Cardiac muscle cell (in vitro differentiated cells and primary cell): ENCODE measurements around the gene KRTAP17-1. TPM values are rescaled to one million over a fixed set of nuclear protein-coding genes. Genes with fewer than 3 reads are reported as not detected.
"Not testable (repeated sequence)": the region's sequence is repeated elsewhere in the genome, so short reads cannot be mapped to it uniquely, and the experiment has no call there.

Experiments used
- DNase-seq, 2 donors: peaks; one replicate each; pipeline versions ENCODE4 v3.0.0 to v3.0.0-alpha.2; 2010 to 2017; ENCODE audit warnings: low read depth in 1 of 2, low spot score in 1 of 2
- H3K27ac ChIP-seq: fragments of 200-600 bp; sonication (generic); 2 replicates; pipeline ENCODE4 v1.5.1; 2016
- H3K27me3 ChIP-seq: fragments of 200-600 bp; sonication (generic); 2 replicates; pipeline ENCODE4 v1.6.0; 2016; ENCODE audit warnings: control low read depth
- H3K36me3 ChIP-seq: fragments of 200-600 bp; sonication (generic); 2 replicates; pipeline ENCODE4 v1.5.1; 2016; ENCODE audit warnings: control low read depth
- H3K4me1 ChIP-seq: fragments of 200-600 bp; sonication (generic); 2 replicates; pipeline ENCODE4 v1.8.1; 2017; ENCODE audit warnings: low read depth, mild to moderate bottlenecking, mixed run types
- H3K4me3 ChIP-seq: fragments of 200-600 bp; sonication (generic); 2 replicates; pipeline ENCODE4 v1.5.1; 2016; ENCODE audit warnings: mild to moderate bottlenecking
- H3K9me3 ChIP-seq: fragments of 200-600 bp; sonication (generic); 2 replicates; pipeline ENCODE4 v1.5.1; 2017; ENCODE audit warnings: low read depth, mild to moderate bottlenecking, control low read depth
- CTCF ChIP-seq: IDR thresholded peaks from 2 replicates; pipeline ENCODE4 v1.5.1; 2012; ENCODE audit warnings: low read depth, mild to moderate bottlenecking, low read length
- polyA plus RNA-seq: library from polyadenylated mRNA; unstranded; fragments of >200 nt; fragmentation: Nextera tagmentation; extraction: Ambion mirVana; gene quantifications from 2 replicates; pipeline ENCODE4 v1.2.1, GENCODE V29; 2016
- total RNA-seq: library from RNA; depleted of rRNA; stranded (reverse); fragments of >200 nt; gene quantifications from 2 replicates; pipeline ENCODE4 v1.2.3, GENCODE V29; 2016

KRTAP17-1 gene
- total and polyA plus RNA-seq, 2 experiments from 2014 or later = not detected

- no peak for DNase-seq
- no peak for TF ChIP-seq CTCF
- H3K9me3 ChIP-seq = no peaks in the 10 kb centered on the region
These were observed 37.1 kb downstream of the KRTAP17-1 start for GRCh38 chr17:41278176-41278955.

GRCh38 chr17:41275648-41276190 is 39.8 kb downstream of the KRTAP17-1 start, which contains the start of gene KRTAP9-7:
TSS of gene KRTAP9-7 (plus strand) at chr17:41275698. CDS start at chr17:41275698, 0 bp downstream.
- not testable (repeated sequence) for H3K27ac ChIP-seq, H3K36me3 ChIP-seq, H3K27me3 ChIP-seq, DNase-seq, H3K4me3 ChIP-seq, H3K4me1 ChIP-seq, H3K9me3 ChIP-seq

More at GRCh38 chr17:41278176-41278955, 37.1 kb downstream of the KRTAP17-1 start:
- Histone ChIP-seq H3K4me3 (no peak overlapping the region), H3K27ac (no peak overlapping the region), H3K36me3 (no peaks in the 10 kb centered on the region), H3K27me3 (peaks cover 7% of the 10 kb centered on the region), H3K4me1 (no peaks in the 10 kb centered on the region)

GRCh38 chr17:41271858-41272257 is 43.7 kb downstream of the KRTAP17-1 start:
- no peaks in the 10 kb centered on the region for H3K36me3 ChIP-seq
- H3K4me3 ChIP-seq = no peak overlapping the region
- H3K27me3 ChIP-seq = peaks cover 7% of the 10 kb centered on the region
- H3K9me3 ChIP-seq = no peaks in the 10 kb centered on the region
- H3K4me1 ChIP-seq = no peaks in the 10 kb centered on the region
- no peak for DNase-seq
- no peak overlapping the region for H3K27ac ChIP-seq
- no peak for TF ChIP-seq CTCF

- not testable (repeated sequence) for H3K4me3 ChIP-seq, H3K27ac ChIP-seq, H3K9me3 ChIP-seq, DNase-seq, H3K4me1 ChIP-seq, H3K36me3 ChIP-seq, H3K27me3 ChIP-seq
These were observed 44.2 kb downstream of the KRTAP17-1 start for GRCh38 chr17:41271323-41271722.

GRCh38 chr17:41267711-41268110 is 47.8 kb downstream of the KRTAP17-1 start:
- Histone ChIP-seq H3K9me3 (no peaks in the 10 kb centered on the region), H3K27ac (no peak overlapping the region)
- no peak for TF ChIP-seq CTCF

GRCh38 chr17:41265078-41265477 is 50.4 kb downstream of the KRTAP17-1 start, which contains the start of gene KRTAP9-6:
TSS of gene KRTAP9-6 (plus strand) at chr17:41265378. CDS start at chr17:41265378, 0 bp downstream.
- TF ChIP-seq CTCF = no peak
- H3K9me3 ChIP-seq = no peaks in the 10 kb centered on the region
- no peak within 1 kb of the TSS for H3K4me3 ChIP-seq
- DNase-seq = no peak
- H3K36me3 ChIP-seq = no peaks in the 10 kb centered on the region
- H3K27ac ChIP-seq = no peak within 1 kb of the TSS
- peaks cover 24% of the 10 kb centered on the region for H3K27me3 ChIP-seq
- H3K4me1 ChIP-seq = no peaks in the 10 kb centered on the region

More at GRCh38 chr17:41267711-41268110, 47.8 kb downstream of the KRTAP17-1 start:
- Histone ChIP-seq H3K36me3 (no peaks in the 10 kb centered on the region), H3K4me1 (no peaks in the 10 kb centered on the region), H3K27me3 (peaks cover 21% of the 10 kb centered on the region), H3K4me3 (no peak overlapping the region)
- DNase-seq = no peak

Other genes starting within 250 kb of the KRTAP17-1 start
Only the 30 nearest of the 35 such genes appear.
- not detected in 2 replicates for gene KRTAP4-9, start 210.3 kb downstream of the KRTAP17-1 start, total RNA-seq
- not detected in 2 replicates for gene KRTAP4-9, start 210.3 kb downstream of the KRTAP17-1 start, polyA plus RNA-seq
- gene KRTAP4-11, start 197.3 kb downstream of the KRTAP17-1 start, total RNA-seq = not detected in 2 replicates
- not detected in 2 replicates for gene KRTAP4-11, start 197.3 kb downstream of the KRTAP17-1 start, polyA plus RNA-seq
- gene KRTAP4-12, start 191.5 kb downstream of the KRTAP17-1 start, total RNA-seq = not detected in 2 replicates
- not detected in 2 replicates for gene KRTAP4-12, start 191.5 kb downstream of the KRTAP17-1 start, polyA plus RNA-seq
- gene KRTAP4-6, start 175.2 kb downstream of the KRTAP17-1 start, total RNA-seq = not detected in 2 replicates
- not detected in 2 replicates for gene KRTAP4-6, start 175.2 kb downstream of the KRTAP17-1 start, polyA plus RNA-seq
- not detected in 2 replicates for gene KRTAP4-5, start 165.9 kb downstream of the KRTAP17-1 start, total RNA-seq
- not detected in 2 replicates for gene KRTAP4-5, start 165.9 kb downstream of the KRTAP17-1 start, polyA plus RNA-seq
- not detected in 2 replicates for gene KRTAP4-4, start 155.0 kb downstream of the KRTAP17-1 start, total RNA-seq
- not detected in 2 replicates for gene KRTAP4-4, start 155.0 kb downstream of the KRTAP17-1 start, polyA plus RNA-seq
- gene KRTAP4-3, start 147.5 kb downstream of the KRTAP17-1 start, total RNA-seq = not detected in 2 replicates
- gene KRTAP4-3, start 147.5 kb downstream of the KRTAP17-1 start, polyA plus RNA-seq = not detected in 2 replicates
- gene KRTAP4-2, start 137.5 kb downstream of the KRTAP17-1 start, total RNA-seq = not detected in 2 replicates
- gene KRTAP4-2, start 137.5 kb downstream of the KRTAP17-1 start, polyA plus RNA-seq = not detected in 2 replicates
- not detected in 2 replicates for gene KRTAP4-1, start 130.8 kb downstream of the KRTAP17-1 start, total RNA-seq
- gene KRTAP4-1, start 130.8 kb downstream of the KRTAP17-1 start, polyA plus RNA-seq = not detected in 2 replicates
- not detected in 2 replicates for gene KRTAP9-1, start 125.8 kb downstream of the KRTAP17-1 start, total RNA-seq
- gene KRTAP9-1, start 125.8 kb downstream of the KRTAP17-1 start, polyA plus RNA-seq = not detected in 2 replicates
- not detected in 2 replicates for gene KRTAP9-2, start 89.1 kb downstream of the KRTAP17-1 start, total RNA-seq
- not detected in 2 replicates for gene KRTAP9-2, start 89.1 kb downstream of the KRTAP17-1 start, polyA plus RNA-seq
- not detected in 2 replicates for gene KRTAP9-3, start 83.3 kb downstream of the KRTAP17-1 start, total RNA-seq
- gene KRTAP9-3, start 83.3 kb downstream of the KRTAP17-1 start, polyA plus RNA-seq = not detected in 2 replicates
- gene KRTAP9-8, start 77.7 kb downstream of the KRTAP17-1 start, total RNA-seq = not detected in 2 replicates
- not detected in 2 replicates for gene KRTAP9-8, start 77.7 kb downstream of the KRTAP17-1 start, polyA plus RNA-seq
- not detected in 2 replicates for gene KRTAP9-4, start 66.0 kb downstream of the KRTAP17-1 start, total RNA-seq
- not detected in 2 replicates for gene KRTAP9-4, start 66.0 kb downstream of the KRTAP17-1 start, polyA plus RNA-seq
- gene KRTAP9-9, start 60.3 kb downstream of the KRTAP17-1 start, total RNA-seq = not detected in 2 replicates
- not detected in 2 replicates for gene KRTAP9-9, start 60.3 kb downstream of the KRTAP17-1 start, polyA plus RNA-seq
- gene KRTAP9-6, start 50.3 kb downstream of the KRTAP17-1 start, total RNA-seq = not detected in 2 replicates
- gene KRTAP9-6, start 50.3 kb downstream of the KRTAP17-1 start, polyA plus RNA-seq = not detected in 2 replicates
- not detected in 2 replicates for gene KRTAP9-7, start 40.0 kb downstream of the KRTAP17-1 start, total RNA-seq
- not detected in 2 replicates for gene KRTAP9-7, start 40.0 kb downstream of the KRTAP17-1 start, polyA plus RNA-seq
- gene KRTAP29-1, start 12.9 kb downstream of the KRTAP17-1 start, total RNA-seq = not detected in 2 replicates
- gene KRTAP29-1, start 12.9 kb downstream of the KRTAP17-1 start, polyA plus RNA-seq = not detected in 2 replicates
- not detected in 2 replicates for gene KRTAP16-1, start 6.4 kb downstream of the KRTAP17-1 start, total RNA-seq
- not detected in 2 replicates for gene KRTAP16-1, start 6.4 kb downstream of the KRTAP17-1 start, polyA plus RNA-seq
- not detected in 2 replicates for gene KRT33A, start 35.1 kb upstream of the KRTAP17-1 start, total RNA-seq
- not detected in 2 replicates for gene KRT33A, start 35.1 kb upstream of the KRTAP17-1 start, polyA plus RNA-seq
- gene KRT33B, start 54.1 kb upstream of the KRTAP17-1 start, total RNA-seq = not detected in 2 replicates
- not detected in 2 replicates for gene KRT33B, start 54.1 kb upstream of the KRTAP17-1 start, polyA plus RNA-seq
- gene KRT34, start 66.6 kb upstream of the KRTAP17-1 start, total RNA-seq = not detected in 2 replicates
- gene KRT34, start 66.6 kb upstream of the KRTAP17-1 start, polyA plus RNA-seq = not detected in 2 replicates
- not detected in 2 replicates for gene KRT31, start 81.9 kb upstream of the KRTAP17-1 start, total RNA-seq
- gene KRT31, start 81.9 kb upstream of the KRTAP17-1 start, polyA plus RNA-seq = not detected in 2 replicates
- gene KRT37, start 108.9 kb upstream of the KRTAP17-1 start, total RNA-seq = not detected in 2 replicates
- gene KRT37, start 108.9 kb upstream of the KRTAP17-1 start, polyA plus RNA-seq = not detected in 2 replicates
- not detected in 2 replicates for gene KRT38, start 125.3 kb upstream of the KRTAP17-1 start, total RNA-seq
- gene KRT38, start 125.3 kb upstream of the KRTAP17-1 start, polyA plus RNA-seq = not detected in 2 replicates
- not detected in 2 replicates for gene KRT32, start 151.7 kb upstream of the KRTAP17-1 start, total RNA-seq
- gene KRT32, start 151.7 kb upstream of the KRTAP17-1 start, polyA plus RNA-seq = not detected in 2 replicates
- not detected in 2 replicates for gene KRT35, start 165.4 kb upstream of the KRTAP17-1 start, total RNA-seq
- not detected in 2 replicates for gene KRT35, start 165.4 kb upstream of the KRTAP17-1 start, polyA plus RNA-seq
- gene KRT36, start 174.2 kb upstream of the KRTAP17-1 start, total RNA-seq = not detected in 2 replicates
- not detected in 2 replicates for gene KRT36, start 174.2 kb upstream of the KRTAP17-1 start, polyA plus RNA-seq
- gene KRT13, start 189.9 kb upstream of the KRTAP17-1 start, total RNA-seq = not detected in 2 replicates
- not detected in 2 replicates for gene KRT13, start 189.9 kb upstream of the KRTAP17-1 start, polyA plus RNA-seq
- gene KRT15, start 203.2 kb upstream of the KRTAP17-1 start, total RNA-seq = 0.09 and 0.28 TPM in 2 replicates
- gene KRT15, start 203.2 kb upstream of the KRTAP17-1 start, polyA plus RNA-seq = 0.15 TPM in 1 of 2 replicates, not detected in the other